ENCODE results near the gene IL22RA1.

DNA sequence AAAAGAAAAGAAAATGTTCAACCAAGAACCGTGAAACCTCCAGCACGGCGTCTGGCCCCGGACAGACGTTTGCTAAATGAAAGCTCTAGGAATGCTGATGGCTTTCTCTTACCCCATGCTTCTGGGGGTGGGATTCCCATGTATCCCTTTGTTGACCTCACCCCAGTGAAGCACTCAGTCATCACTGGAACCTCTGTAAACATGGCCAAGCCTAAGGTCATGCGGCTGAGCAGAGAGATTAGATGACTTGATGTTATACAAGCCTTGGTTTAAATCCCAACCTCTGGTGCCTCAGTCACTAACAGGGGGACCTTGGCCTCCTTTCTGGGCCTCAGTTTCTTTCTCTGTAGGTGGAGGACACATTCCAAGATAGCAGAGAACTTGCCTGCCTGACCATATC, 28.2 kb downstream of the IL22RA1 start:
- TF ChIP-seq, protein P1, sequence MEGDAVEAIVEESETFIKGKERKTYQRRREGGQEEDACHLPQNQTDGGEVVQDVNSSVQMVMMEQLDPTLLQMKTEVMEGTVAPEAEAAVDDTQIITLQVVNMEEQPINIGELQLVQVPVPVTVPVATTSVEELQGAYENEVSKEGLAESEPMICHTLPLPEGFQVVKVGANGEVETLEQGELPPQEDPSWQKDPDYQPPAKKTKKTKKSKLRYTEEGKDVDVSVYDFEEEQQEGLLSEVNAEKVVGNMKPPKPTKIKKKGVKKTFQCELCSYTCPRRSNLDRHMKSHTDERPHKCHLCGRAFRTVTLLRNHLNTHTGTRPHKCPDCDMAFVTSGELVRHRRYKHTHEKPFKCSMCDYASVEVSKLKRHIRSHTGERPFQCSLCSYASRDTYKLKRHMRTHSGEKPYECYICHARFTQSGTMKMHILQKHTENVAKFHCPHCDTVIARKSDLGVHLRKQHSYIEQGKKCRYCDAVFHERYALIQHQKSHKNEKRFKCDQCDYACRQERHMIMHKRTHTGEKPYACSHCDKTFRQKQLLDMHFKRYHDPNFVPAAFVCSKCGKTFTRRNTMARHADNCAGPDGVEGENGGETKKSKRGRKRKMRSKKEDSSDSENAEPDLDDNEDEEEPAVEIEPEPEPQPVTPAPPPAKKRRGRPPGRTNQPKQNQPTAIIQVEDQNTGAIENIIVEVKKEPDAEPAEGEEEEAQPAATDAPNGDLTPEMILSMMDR (IDR thresholded peaks at IDR 0.05) = no peak
- TF ChIP-seq EP300 (IDR thresholded peaks at IDR 0.05) = no peak
- TF ChIP-seq POLR2A (IDR thresholded peaks at IDR 0.05) = no peak
- TF ChIP-seq POLR2AphosphoS5 (IDR thresholded peaks at IDR 0.05) = no peak
